Liver (tissue), 9 donors: Measurements from ENCODE around the gene MBNL2. TPM values are rescaled to one million over a fixed set of nuclear protein-coding genes. Genes with fewer than 3 reads are reported as not detected.

ENCODE experiments used
- DNase-seq: peaks from one replicate; pipeline ENCODE4 v3.0.0-alpha.2; 2017; ENCODE audit warnings: low spot score
- H3K27ac ChIP-seq, 2 donors: one replicate each; pipeline ENCODE4 v1.7.0; 2013; ENCODE audit warnings: inconsistent platforms in 2 of 2, low read length in 2 of 2, control low read depth in 1 of 2, low read depth in 1 of 2, mild to moderate bottlenecking in 1 of 2
- H3K27me3 ChIP-seq, 4 donors: one replicate each; pipeline versions ENCODE4 v1.6.1 to v1.7.0; 2013; ENCODE audit warnings: low read length in 3 of 4, inconsistent platforms in 1 of 4, mild to moderate bottlenecking in 1 of 4, moderate library complexity in 1 of 4; ENCODE audit not compliant: control insufficient read depth in 4 of 4, insufficient read depth in 4 of 4
- H3K36me3 ChIP-seq, 4 donors: one replicate each; pipeline versions ENCODE4 v1.6.1 to v1.7.0; 2013; ENCODE audit warnings: low read length in 3 of 4, mild to moderate bottlenecking in 3 of 4, low read depth in 1 of 4, moderate library complexity in 1 of 4; ENCODE audit not compliant: control insufficient read depth in 4 of 4, insufficient read depth in 3 of 4
- H3K4me1 ChIP-seq, 4 donors: one replicate each; pipeline versions ENCODE4 v1.6.1 to v1.7.0; 2013; ENCODE audit warnings: low read length in 3 of 4, mild to moderate bottlenecking in 3 of 4, moderate library complexity in 1 of 4; ENCODE audit not compliant: control insufficient read depth in 4 of 4, insufficient read depth in 4 of 4
- H3K4me3 ChIP-seq, 3 donors: one replicate each; pipeline versions ENCODE4 v1.6.1 to v1.7.0; 2013; ENCODE audit warnings: low read length in 3 of 3, control low read depth in 1 of 3, low read depth in 1 of 3, mild to moderate bottlenecking in 1 of 3
- H3K9ac ChIP-seq, 2 donors: one replicate each; pipeline ENCODE4 v1.7.0; 2013; ENCODE audit warnings: low read length in 2 of 2, mild to moderate bottlenecking in 2 of 2, moderate library complexity in 2 of 2, control low read depth in 1 of 2, low read depth in 1 of 2
- H3K9me3 ChIP-seq, 4 donors: one replicate each; pipeline versions ENCODE4 v1.6.1 to v1.7.0; 2013; ENCODE audit warnings: low read length in 3 of 4; ENCODE audit not compliant: control insufficient read depth in 4 of 4
- EGR1 ChIP-seq, 2 donors: IDR thresholded peaks; 2 replicates each; pipeline ENCODE4 v1.6.1; 2016 to 2018; ENCODE audit warnings: antibody characterized with exemption in 2 of 2, low read depth in 2 of 2
- FOXA1 ChIP-seq: IDR thresholded peaks from 2 replicates; pipeline ENCODE4 v1.6.1; 2016; ENCODE audit warnings: antibody characterized with exemption
- FOXA2 ChIP-seq: IDR thresholded peaks from 2 replicates; pipeline ENCODE4 v1.6.1; 2016; ENCODE audit warnings: antibody characterized with exemption
- GABPA ChIP-seq, 2 donors: IDR thresholded peaks in 1 of 2; conservative IDR thresholded peaks in 1 of 2; 2 replicates each; pipeline ENCODE4 v1.6.1; 2016; ENCODE audit warnings: antibody characterized with exemption in 2 of 2, mild to moderate bottlenecking in 1 of 2, moderate library complexity in 1 of 2
- HNF4A ChIP-seq, 2 donors: conservative IDR thresholded peaks; 2 replicates each; pipeline ENCODE4 v1.6.1; 2016; ENCODE audit warnings: antibody characterized with exemption in 2 of 2, mild to moderate bottlenecking in 2 of 2
- HNF4G ChIP-seq: IDR thresholded peaks from 2 replicates; pipeline ENCODE4 v1.6.1; 2016; ENCODE audit warnings: antibody characterized with exemption
- JUND ChIP-seq, 2 donors: IDR thresholded peaks; 2 replicates each; pipeline ENCODE4 v1.6.1; 2016; ENCODE audit warnings: antibody characterized with exemption in 2 of 2
- NR2F2 ChIP-seq: IDR thresholded peaks from 2 replicates; pipeline ENCODE4 v1.6.1; 2016; ENCODE audit warnings: antibody characterized with exemption
- RAD21 ChIP-seq, 2 donors: IDR thresholded peaks; 2 replicates each; pipeline ENCODE4 v1.6.1; 2016; ENCODE audit warnings: antibody characterized with exemption in 2 of 2, mild to moderate bottlenecking in 2 of 2
- SP1 ChIP-seq: IDR thresholded peaks from 2 replicates; pipeline ENCODE4 v1.6.1; 2018; ENCODE audit warnings: antibody characterized with exemption, mild to moderate bottlenecking
- TAF1 ChIP-seq: conservative IDR thresholded peaks from 2 replicates; pipeline ENCODE4 v1.6.1; 2016; ENCODE audit warnings: antibody characterized with exemption, mild to moderate bottlenecking
- WGBS: extraction: QIAGEN DNeasy Blood & Tissue Kit; methylation state at CpG from one replicate; pipeline ENCODE4 v1.1.7; 2013; 5-methylcytosine and 5-hydroxymethylcytosine counted together
- polyA plus RNA-seq, 2 donors: library from polyadenylated mRNA; stranded (reverse) in 1 of 2; unstranded in 1 of 2; fragments of 200-250 nt in 1 of 2; fragments of >200 nt in 1 of 2; fragmentation: Nextera tagmentation in 1 of 2; extraction: Ambion mirVana in 1 of 2; gene quantifications; one replicate each; pipeline versions ENCODE4 v1.2.1 to v1.2.3, GENCODE V29; 2013 to 2015
- total RNA-seq, 2 donors: library from RNA; depleted of rRNA; stranded (reverse); fragments of >200 nt; gene quantifications; one replicate each; pipeline ENCODE4 v1.2.3, GENCODE V29; 2014
- TF ChIP-seq, protein P1 (sequence below): IDR thresholded peaks from 2 replicates; pipeline ENCODE4 v1.6.1; 2016; ENCODE audit warnings: antibody characterized with exemption, mild to moderate bottlenecking
- TF ChIP-seq, protein P2 (sequence below): IDR thresholded peaks from 2 replicates; pipeline ENCODE4 v1.6.1; 2016; ENCODE audit warnings: antibody characterized with exemption
- TF ChIP-seq, protein P3 (sequence below): fragments of 150-350 bp; IDR thresholded peaks from 2 replicates; pipeline ENCODE4 v1.5.1; 2017; ENCODE audit warnings: improper control_type of control experiment, low read depth, low read length; ENCODE audit not compliant: missing input control
- TF ChIP-seq, protein P4 (sequence below): IDR thresholded peaks from 2 replicates; pipeline ENCODE4 v1.6.1; 2016; ENCODE audit warnings: antibody characterized with exemption
- TF ChIP-seq, protein P5 (sequence below): IDR thresholded peaks from 2 replicates; pipeline ENCODE4 v1.6.1; 2016; ENCODE audit warnings: antibody characterized with exemption
- donor health status: healthy.
- donor health status: healthy.
- donor health status: healthy.
- donor health status: healthy.
- donor health status: healthy.

MBNL2 gene
- total and polyA plus RNA-seq, 4 donors: 16.0 to 49.6 (median 36.8) TPM

DNA sequence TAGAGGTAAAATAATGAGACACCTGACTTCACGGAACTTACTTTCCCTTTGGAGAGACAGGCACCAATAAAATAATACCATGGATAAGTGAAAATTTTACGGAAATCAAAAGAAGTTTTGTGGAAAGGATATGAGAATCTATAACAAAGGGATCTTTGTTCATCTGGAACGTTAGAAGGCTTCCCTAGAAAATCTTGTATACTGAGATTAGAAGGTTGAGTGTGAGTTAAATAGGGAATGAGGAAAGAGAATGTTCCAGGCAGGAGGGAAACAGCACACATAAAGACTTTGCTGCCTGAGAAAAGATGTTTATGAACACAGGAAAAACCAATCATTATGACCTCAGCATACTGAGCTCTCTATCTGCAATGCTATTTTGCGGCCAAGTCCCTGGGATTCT lies 192.3 kb downstream of the MBNL2 start:
- no peak overlapping the region for H3K9ac ChIP-seq
- no peaks in the 10 kb centered on the region for H3K27me3 ChIP-seq
- TF ChIP-seq, protein P1, sequence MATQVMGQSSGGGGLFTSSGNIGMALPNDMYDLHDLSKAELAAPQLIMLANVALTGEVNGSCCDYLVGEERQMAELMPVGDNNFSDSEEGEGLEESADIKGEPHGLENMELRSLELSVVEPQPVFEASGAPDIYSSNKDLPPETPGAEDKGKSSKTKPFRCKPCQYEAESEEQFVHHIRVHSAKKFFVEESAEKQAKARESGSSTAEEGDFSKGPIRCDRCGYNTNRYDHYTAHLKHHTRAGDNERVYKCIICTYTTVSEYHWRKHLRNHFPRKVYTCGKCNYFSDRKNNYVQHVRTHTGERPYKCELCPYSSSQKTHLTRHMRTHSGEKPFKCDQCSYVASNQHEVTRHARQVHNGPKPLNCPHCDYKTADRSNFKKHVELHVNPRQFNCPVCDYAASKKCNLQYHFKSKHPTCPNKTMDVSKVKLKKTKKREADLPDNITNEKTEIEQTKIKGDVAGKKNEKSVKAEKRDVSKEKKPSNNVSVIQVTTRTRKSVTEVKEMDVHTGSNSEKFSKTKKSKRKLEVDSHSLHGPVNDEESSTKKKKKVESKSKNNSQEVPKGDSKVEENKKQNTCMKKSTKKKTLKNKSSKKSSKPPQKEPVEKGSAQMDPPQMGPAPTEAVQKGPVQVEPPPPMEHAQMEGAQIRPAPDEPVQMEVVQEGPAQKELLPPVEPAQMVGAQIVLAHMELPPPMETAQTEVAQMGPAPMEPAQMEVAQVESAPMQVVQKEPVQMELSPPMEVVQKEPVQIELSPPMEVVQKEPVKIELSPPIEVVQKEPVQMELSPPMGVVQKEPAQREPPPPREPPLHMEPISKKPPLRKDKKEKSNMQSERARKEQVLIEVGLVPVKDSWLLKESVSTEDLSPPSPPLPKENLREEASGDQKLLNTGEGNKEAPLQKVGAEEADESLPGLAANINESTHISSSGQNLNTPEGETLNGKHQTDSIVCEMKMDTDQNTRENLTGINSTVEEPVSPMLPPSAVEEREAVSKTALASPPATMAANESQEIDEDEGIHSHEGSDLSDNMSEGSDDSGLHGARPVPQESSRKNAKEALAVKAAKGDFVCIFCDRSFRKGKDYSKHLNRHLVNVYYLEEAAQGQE: no peak
- TF ChIP-seq HNF4A (conservative IDR thresholded peaks at IDR 0.05): no peak
- no peak for TF ChIP-seq FOXA2
- TF ChIP-seq TAF1: no peak
- no peak for TF ChIP-seq JUND (IDR thresholded peaks at IDR 0.05)
- TF ChIP-seq, protein P2, sequence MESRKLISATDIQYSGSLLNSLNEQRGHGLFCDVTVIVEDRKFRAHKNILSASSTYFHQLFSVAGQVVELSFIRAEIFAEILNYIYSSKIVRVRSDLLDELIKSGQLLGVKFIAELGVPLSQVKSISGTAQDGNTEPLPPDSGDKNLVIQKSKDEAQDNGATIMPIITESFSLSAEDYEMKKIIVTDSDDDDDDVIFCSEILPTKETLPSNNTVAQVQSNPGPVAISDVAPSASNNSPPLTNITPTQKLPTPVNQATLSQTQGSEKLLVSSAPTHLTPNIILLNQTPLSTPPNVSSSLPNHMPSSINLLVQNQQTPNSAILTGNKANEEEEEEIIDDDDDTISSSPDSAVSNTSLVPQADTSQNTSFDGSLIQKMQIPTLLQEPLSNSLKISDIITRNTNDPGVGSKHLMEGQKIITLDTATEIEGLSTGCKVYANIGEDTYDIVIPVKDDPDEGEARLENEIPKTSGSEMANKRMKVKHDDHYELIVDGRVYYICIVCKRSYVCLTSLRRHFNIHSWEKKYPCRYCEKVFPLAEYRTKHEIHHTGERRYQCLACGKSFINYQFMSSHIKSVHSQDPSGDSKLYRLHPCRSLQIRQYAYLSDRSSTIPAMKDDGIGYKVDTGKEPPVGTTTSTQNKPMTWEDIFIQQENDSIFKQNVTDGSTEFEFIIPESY: no peak
- no peak for TF ChIP-seq FOXA1
- TF ChIP-seq, protein P3, sequence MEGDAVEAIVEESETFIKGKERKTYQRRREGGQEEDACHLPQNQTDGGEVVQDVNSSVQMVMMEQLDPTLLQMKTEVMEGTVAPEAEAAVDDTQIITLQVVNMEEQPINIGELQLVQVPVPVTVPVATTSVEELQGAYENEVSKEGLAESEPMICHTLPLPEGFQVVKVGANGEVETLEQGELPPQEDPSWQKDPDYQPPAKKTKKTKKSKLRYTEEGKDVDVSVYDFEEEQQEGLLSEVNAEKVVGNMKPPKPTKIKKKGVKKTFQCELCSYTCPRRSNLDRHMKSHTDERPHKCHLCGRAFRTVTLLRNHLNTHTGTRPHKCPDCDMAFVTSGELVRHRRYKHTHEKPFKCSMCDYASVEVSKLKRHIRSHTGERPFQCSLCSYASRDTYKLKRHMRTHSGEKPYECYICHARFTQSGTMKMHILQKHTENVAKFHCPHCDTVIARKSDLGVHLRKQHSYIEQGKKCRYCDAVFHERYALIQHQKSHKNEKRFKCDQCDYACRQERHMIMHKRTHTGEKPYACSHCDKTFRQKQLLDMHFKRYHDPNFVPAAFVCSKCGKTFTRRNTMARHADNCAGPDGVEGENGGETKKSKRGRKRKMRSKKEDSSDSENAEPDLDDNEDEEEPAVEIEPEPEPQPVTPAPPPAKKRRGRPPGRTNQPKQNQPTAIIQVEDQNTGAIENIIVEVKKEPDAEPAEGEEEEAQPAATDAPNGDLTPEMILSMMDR: no peak
- TF ChIP-seq SP1: no peak
- TF ChIP-seq NR2F2: no peak
- TF ChIP-seq, protein P4, sequence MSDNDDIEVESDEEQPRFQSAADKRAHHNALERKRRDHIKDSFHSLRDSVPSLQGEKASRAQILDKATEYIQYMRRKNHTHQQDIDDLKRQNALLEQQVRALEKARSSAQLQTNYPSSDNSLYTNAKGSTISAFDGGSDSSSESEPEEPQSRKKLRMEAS: no peak
- TF ChIP-seq RAD21 (IDR thresholded peaks at IDR 0.05): no peak
- TF ChIP-seq GABPA (IDR thresholded peaks at IDR 0.05 in 1 of 2, conservative IDR thresholded peaks at IDR 0.05 in 1 of 2): no peak
- TF ChIP-seq EGR1 (IDR thresholded peaks at IDR 0.05; ENCODE audit: low read depth in 2 of 2): no peak
- TF ChIP-seq HNF4G: no peak
- TF ChIP-seq, protein P5, sequence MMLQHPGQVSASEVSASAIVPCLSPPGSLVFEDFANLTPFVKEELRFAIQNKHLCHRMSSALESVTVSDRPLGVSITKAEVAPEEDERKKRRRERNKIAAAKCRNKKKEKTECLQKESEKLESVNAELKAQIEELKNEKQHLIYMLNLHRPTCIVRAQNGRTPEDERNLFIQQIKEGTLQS: no peak
- WGBS: 69% methylated on average over 4 of the region's 4 CpGs
- no peak for DNase-seq
- no peak overlapping the region for H3K4me3 ChIP-seq
- no peaks in the 10 kb centered on the region for H3K36me3 ChIP-seq
- H3K4me1 ChIP-seq: no peaks in the 10 kb centered on the region
- no peaks in the 10 kb centered on the region for H3K9me3 ChIP-seq
- no peak overlapping the region for H3K27ac ChIP-seq

DNA sequence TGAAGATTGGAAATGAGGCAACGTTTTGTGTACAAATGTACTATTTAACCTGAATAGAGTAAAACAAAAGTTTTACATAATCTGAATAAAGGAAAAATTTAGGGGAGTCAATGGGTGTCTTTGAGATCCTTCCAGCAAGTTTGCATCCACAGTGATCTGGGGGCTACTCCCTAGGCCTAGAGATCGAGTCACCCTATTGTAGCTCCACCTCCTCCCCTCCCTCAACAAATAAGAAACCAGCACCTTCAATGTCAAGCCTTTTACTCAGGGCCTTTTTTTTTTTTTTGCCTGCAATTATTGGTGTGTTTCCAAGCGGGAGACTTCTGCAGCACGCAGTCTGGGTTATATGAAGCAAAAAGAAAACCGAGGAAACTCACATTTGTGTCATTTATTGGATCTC lies 195.6 kb downstream of the MBNL2 start:
- no peaks in the 10 kb centered on the region for H3K36me3 ChIP-seq
- no peaks in the 10 kb centered on the region for H3K9me3 ChIP-seq
- H3K27me3 ChIP-seq: no peaks in the 10 kb centered on the region
- no peak overlapping the region for H3K9ac ChIP-seq
- WGBS: 69% methylated on average over 5 of the region's 5 CpGs
- no peak for DNase-seq
- H3K4me3 ChIP-seq: no peak overlapping the region
- no peaks in the 10 kb centered on the region for H3K4me1 ChIP-seq
- no peak overlapping the region for H3K27ac ChIP-seq
- TF ChIP-seq, protein P3: no peak
- TF ChIP-seq FOXA1 (no peak), SP1 (no peak), HNF4G (no peak), JUND (IDR thresholded peaks at IDR 0.05) (no peak), FOXA2 (no peak), RAD21 (IDR thresholded peaks at IDR 0.05) (no peak), GABPA (IDR thresholded peaks at IDR 0.05 in 1 of 2, conservative IDR thresholded peaks at IDR 0.05 in 1 of 2) (no peak), EGR1 (IDR thresholded peaks at IDR 0.05; ENCODE audit: low read depth in 2 of 2) (no peak)
- TF ChIP-seq, protein P5: no peak
- TF ChIP-seq, protein P2: no peak
- TF ChIP-seq, protein P4: no peak
